IMR-90 (cell line): ENCODE results near the gene SLC6A11. TPM values are rescaled to one million over a fixed set of nuclear protein-coding genes. Genes with fewer than 3 reads are reported as not detected.

ENCODE experiments used
- ATAC-seq: fragments of 200-7000 bp; cut with Tn5 transposase; 2 replicates; pipeline ENCODE4 v1.9.1; 2020; ENCODE audit warnings: low read depth, mild to moderate bottlenecking, moderate library complexity
- BruUV-seq: library from RNA; stranded (reverse); fragments of 400-500 nt; replicated peaks from 2 replicates; lab custom pipeline; 2021; lab: Mats Ljungman, UMichigan
- CTCF ChIA-PET: fragments of 300-600 bp; formaldehyde crosslinking; extraction: SDS; loops from one replicate; lab custom pipeline; 2021; ENCODE audit warnings: antibody characterized with exemption; lab: Yijun Ruan, JAX
- POLR2A ChIA-PET: fragments of 300-600 bp; sonication (Branson Sonifier 250); formaldehyde crosslinking; loops from one replicate; lab custom pipeline; 2022; ENCODE audit warnings: antibody characterized with exemption; ENCODE audit not compliant: unreplicated experiment; lab: Charles Lee
- DNase-seq: peaks from one replicate; pipeline ENCODE4 v3.0.0; 2013
- H2AFZ ChIP-seq: replicated peaks from 2 replicates; pipeline ENCODE3; 2013; ENCODE audit warnings: low read length, mild to moderate bottlenecking; ENCODE audit not compliant: poor library complexity
- H2AK5ac ChIP-seq: 2 replicates; pipeline ENCODE4 v1.6.1; 2013; ENCODE audit warnings: low read depth, low read length, inconsistent platforms
- H2AK9ac ChIP-seq: replicated peaks from 2 replicates; pipeline ENCODE3; 2013; ENCODE audit warnings: mild to moderate bottlenecking, low read depth, low read length, moderate library complexity; ENCODE audit not compliant: poor library complexity
- H2BK120ac ChIP-seq: 2 replicates; pipeline ENCODE4 v1.6.1; 2013; ENCODE audit warnings: low read depth, low read length, inconsistent platforms
- H2BK15ac ChIP-seq: 3 replicates; pipeline ENCODE4 v1.6.1; 2013; ENCODE audit warnings: low read depth, low read length, inconsistent platforms
- H2BK20ac ChIP-seq: 2 replicates; pipeline ENCODE4 v1.6.1; 2013; ENCODE audit warnings: low read depth, mild to moderate bottlenecking, inconsistent platforms, low read length, moderate library complexity
- H2BK5ac ChIP-seq: 2 replicates; pipeline ENCODE4 v1.6.1; 2013; ENCODE audit warnings: mild to moderate bottlenecking, low read depth, low read length, inconsistent platforms; ENCODE audit not compliant: poor library complexity, severe bottlenecking
- H3K14ac ChIP-seq: replicated peaks from 2 replicates; pipeline ENCODE4 v1.6.1; 2013; ENCODE audit warnings: low read depth, low read length, inconsistent platforms
- H3K18ac ChIP-seq: 2 replicates; pipeline ENCODE4 v1.6.1; 2013; ENCODE audit warnings: low read depth, low read length, control low read depth
- H3K23ac ChIP-seq: 2 replicates; pipeline ENCODE4 v1.6.1; 2013; ENCODE audit warnings: low read depth, low read length, inconsistent platforms
- H3K27ac ChIP-seq: 2 replicates; pipeline ENCODE4 v1.5.1; 2013; ENCODE audit warnings: mild to moderate bottlenecking, control low read depth, low read length; ENCODE audit not compliant: insufficient read depth
- H3K27me3 ChIP-seq: 2 replicates; pipeline ENCODE4 v1.6.1; 2013; ENCODE audit warnings: low read length; ENCODE audit not compliant: control insufficient read depth, insufficient read depth
- H3K36me3 ChIP-seq: 2 replicates; pipeline ENCODE4 v1.6.1; 2013; ENCODE audit warnings: low read length, mixed read lengths; ENCODE audit not compliant: control insufficient read depth, insufficient read depth
- H3K4ac ChIP-seq: 2 replicates; pipeline ENCODE4 v1.6.1; 2013; ENCODE audit warnings: low read depth, low read length, inconsistent platforms
- H3K4me1 ChIP-seq: 2 replicates; pipeline ENCODE4 v1.6.1; 2013; ENCODE audit warnings: low read length, mixed read lengths; ENCODE audit not compliant: control insufficient read depth, insufficient read depth
- H3K4me2 ChIP-seq: 2 replicates; pipeline ENCODE4 v1.6.1; 2013; ENCODE audit warnings: low read depth, mild to moderate bottlenecking, control low read depth, low read length, moderate library complexity
- H3K4me3 ChIP-seq: 2 replicates; pipeline ENCODE4 v1.5.1; 2013; ENCODE audit warnings: low read depth, mild to moderate bottlenecking, control low read depth, low read length, moderate library complexity; ENCODE audit not compliant: insufficient read depth
- H3K56ac ChIP-seq: 2 replicates; pipeline ENCODE4 v1.6.1; 2013; ENCODE audit warnings: low read length, inconsistent platforms; ENCODE audit not compliant: insufficient read depth; ENCODE audit errors: extremely low read depth
- H3K79me1 ChIP-seq, 2 experiments: 2 replicates each; pipeline ENCODE4 v1.6.1; 2013; ENCODE audit warnings: low read length in 2 of 2, inconsistent platforms in 1 of 2, low read depth in 1 of 2
- H3K9ac ChIP-seq: 2 replicates; pipeline ENCODE4 v1.6.1; 2013; ENCODE audit warnings: low read depth, low read length, control low read depth
- H3K9me1 ChIP-seq: 2 replicates; pipeline ENCODE4 v1.6.1; 2013; ENCODE audit warnings: low read length, inconsistent platforms; ENCODE audit not compliant: insufficient read depth
- H3K9me3 ChIP-seq: 2 replicates; pipeline ENCODE4 v1.6.1; 2013; ENCODE audit warnings: low read length; ENCODE audit not compliant: control insufficient read depth, insufficient read depth
- H4K20me1 ChIP-seq: 2 replicates; pipeline ENCODE4 v1.6.1; 2013; ENCODE audit warnings: low read length, inconsistent platforms; ENCODE audit not compliant: insufficient read depth
- H4K5ac ChIP-seq: 2 replicates; pipeline ENCODE4 v1.6.1; 2013; ENCODE audit warnings: mild to moderate bottlenecking, low read depth, low read length, control low read depth
- H4K8ac ChIP-seq, 2 experiments: 2 replicates each; pipeline ENCODE4 v1.6.1; 2013; ENCODE audit warnings: low read depth in 2 of 2, low read length in 2 of 2, control low read depth in 1 of 2, inconsistent platforms in 1 of 2
- H4K91ac ChIP-seq: 2 replicates; pipeline ENCODE4 v1.6.1; 2013; ENCODE audit warnings: low read depth, low read length, inconsistent platforms; ENCODE audit not compliant: insufficient read depth
- CEBPB ChIP-seq: IDR thresholded peaks from 2 replicates; pipeline ENCODE4 v1.6.1; 2012; ENCODE audit warnings: low read depth, low read length, improper control_type of control experiment
- CHD1 ChIP-seq: IDR thresholded peaks from 2 replicates; pipeline ENCODE4 v1.6.1; 2012; ENCODE audit warnings: low read depth, low read length, improper control_type of control experiment
- CTCF ChIP-seq: conservative IDR thresholded peaks from 2 replicates; pipeline ENCODE4 v1.5.1; 2012; ENCODE audit warnings: mild to moderate bottlenecking, low read depth, low read length, improper control_type of control experiment
- MAFK ChIP-seq: IDR thresholded peaks from 2 replicates; pipeline ENCODE4 v1.6.1; 2012; ENCODE audit warnings: low read depth, low read length, improper control_type of control experiment
- MAZ ChIP-seq: IDR thresholded peaks from 2 replicates; pipeline ENCODE4 v1.6.1; 2012; ENCODE audit warnings: low read depth, mild to moderate bottlenecking, low read length, improper control_type of control experiment, moderate library complexity, borderline replicate concordance
- MXI1 ChIP-seq: IDR thresholded peaks from 2 replicates; pipeline ENCODE4 v1.6.1; 2012; ENCODE audit warnings: low read depth, mild to moderate bottlenecking, low read length, moderate library complexity, borderline replicate concordance
- NFE2L2 ChIP-seq: fragments of 150-350 bp; IDR thresholded peaks from 2 replicates; pipeline ENCODE4 v1.6.1; 2016; ENCODE audit warnings: low read depth, mild to moderate bottlenecking, low read length
- POLR2A ChIP-seq: IDR thresholded peaks from 2 replicates; pipeline ENCODE4 v1.6.1; 2012; ENCODE audit warnings: mild to moderate bottlenecking, low read depth, low read length
- RAD21 ChIP-seq: IDR thresholded peaks from 2 replicates; pipeline ENCODE4 v1.6.1; 2012; ENCODE audit warnings: low read length, improper control_type of control experiment
- RCOR1 ChIP-seq: IDR thresholded peaks from 2 replicates; pipeline ENCODE4 v1.6.1; 2012; ENCODE audit warnings: mild to moderate bottlenecking, low read length, improper control_type of control experiment; ENCODE audit not compliant: insufficient replicate concordance
- SMC3 ChIP-seq: fragments of 150-350 bp; IDR thresholded peaks from 2 replicates; pipeline ENCODE4 v1.6.1; 2016; ENCODE audit warnings: low read depth, mild to moderate bottlenecking, antibody characterized with exemption, low read length, moderate library complexity
- WGBS, 2 experiments: methylation state at CpG; one replicate each; pipeline versions ENCODE4 v1.1.5 to v1.1.7; 2013; ENCODE audit warnings: missing lambda C conversion rate in 2 of 2; ENCODE audit not compliant: insufficient read length in 1 of 2; ENCODE audit errors: extremely low coverage in 2 of 2; 5-methylcytosine and 5-hydroxymethylcytosine counted together
- dilution Hi-C: fragments of 300-500 bp; cut with HindIII; formaldehyde crosslinking; loops from one replicate; pipeline ENCODE4 v1.14.3; 2018; ENCODE audit warnings: low sequenced_read_pairs; ENCODE audit not compliant: unreplicated experiment
- in situ Hi-C: fragments of 300-500 bp; cut with MboI; formaldehyde crosslinking; loops from 3 replicates; pipeline ENCODE4 v1.14.3; 2019; ENCODE audit warnings: low sequenced_read_pairs, inconsistent platforms, mixed read lengths
- intact Hi-C: fragments of 100-400 bp; cut with micrococcal nuclease; formaldehyde crosslinking; loops from 2 replicates; pipeline ENCODE4 v1.10.0; 2022
- polyA plus RNA-seq, 3 experiments: library from polyadenylated mRNA; depleted of rRNA; stranded (reverse); fragments of >200 nt; gene quantifications; 2 replicates each; pipeline ENCODE4 v1.2.3, GENCODE V29; 2012; ENCODE audit warnings: low replicate concordance in 1 of 3
- total RNA-seq: library from RNA; depleted of rRNA; stranded (reverse); fragments of >200 nt; gene quantifications from 2 replicates; pipeline ENCODE4 v1.2.3, GENCODE V29; 2012

Gene SLC6A11
- total and polyA plus RNA-seq, 2 of the 4 experiments (the other 2 are of a cell fraction): not detected

GRCh38 chr3:10983219-10983916 lies 167.3 kb downstream of the SLC6A11 start:
- Histone ChIP-seq H2BK15ac (no peak overlapping the region), H2BK5ac (no peak overlapping the region), H3K4me3 (no peak overlapping the region), H4K5ac (no peak overlapping the region), H4K91ac (no peak overlapping the region), H2AK5ac (no peak overlapping the region), H2BK120ac (no peak overlapping the region), H3K27ac (no peak overlapping the region), H3K9ac (no peak overlapping the region), H2AK9ac (no peak overlapping the region), H3K9me1 (no peaks in the 10 kb centered on the region), H4K8ac (no peak overlapping the region), H4K20me1 (no peaks in the 10 kb centered on the region), H3K4me2 (peak overlapping the region; percentile 53), H3K56ac (no peak overlapping the region), H3K27me3 (peaks cover 25% of the 10 kb centered on the region), H3K23ac (no peak overlapping the region), H3K79me1 (no peaks in the 10 kb centered on the region), H3K18ac (no peak overlapping the region), H3K9me3 (no peaks in the 10 kb centered on the region), H3K4me1 (no peaks in the 10 kb centered on the region), H3K14ac (no peak overlapping the region), H2AFZ (no peak overlapping the region), H3K4ac (no peak overlapping the region), H3K36me3 (no peaks in the 10 kb centered on the region), H2BK20ac (no peak overlapping the region)
- TF ChIP-seq POLR2A: no peak
- TF ChIP-seq SMC3: peak; percentile 37
- TF ChIP-seq MAZ: no peak
- TF ChIP-seq CTCF: peak; percentile 58
- TF ChIP-seq MAFK: no peak
- no peak for TF ChIP-seq CEBPB
- TF ChIP-seq NFE2L2: no peak
- TF ChIP-seq MXI1: no peak
- no peak for TF ChIP-seq RCOR1
- TF ChIP-seq RAD21: peak; percentile 33
- no peak for TF ChIP-seq CHD1
- ChIA-PET POLR2A (no interaction called here), CTCF (interaction anchor here (0.6 to 1.5 kb wide), 9 partner anchors 10 to 46 kb away, joined by 3 to 4 read pairs (median 3); partner anchors contain the start of gene SLC6A1)
- 4% methylated on average over 3 of the region's 7 CpGs; no CpG with 5 or more reads in 1 of the 2 experiments for WGBS, 2 experiments
- in situ Hi-C loops (no loop called here), dilution Hi-C loops (no loop called here), intact Hi-C loops (loop anchor here (2.0 kb wide), 1 partner anchor 223 kb away; no protein-coding TSS in a partner anchor)
- no TSS peak for BruUV-seq
- peak; percentile 77 for ATAC-seq
- DNase-seq: peak; percentile 17
